B cell (primary cell): ENCODE data around the gene PLEKHG3. TPM values are rescaled to one million over a fixed set of nuclear protein-coding genes. Genes with fewer than 3 reads are reported as not detected.

Experiments used
- ATAC-seq: fragments of 200-7000 bp; cut with Tn5 transposase; one replicate; pipeline ENCODE4 v1.10.0; 2021; ENCODE audit warnings: low read depth, mild to moderate bottlenecking, moderate number of reproducible peaks, moderate library complexity
- CTCF ChIA-PET: fragments of 350-600 bp; sonication (Branson Sonifier 250); formaldehyde crosslinking; loops from one replicate; lab custom pipeline; 2021; ENCODE audit warnings: antibody characterized with exemption, inconsistent platforms; lab: Charles Lee
- POLR2A ChIA-PET: fragments of 350-600 bp; sonication (Branson Sonifier 250); formaldehyde crosslinking; loops from one replicate; lab custom pipeline; 2021; ENCODE audit warnings: antibody characterized with exemption; lab: Charles Lee
- DNase-seq: peaks from one replicate; pipeline ENCODE4 v3.0.0; 2013
- H2AFZ ChIP-seq: 2 replicates; pipeline ENCODE4 v1.6.1; 2012; ENCODE audit warnings: mild to moderate bottlenecking, low read depth, low read length; ENCODE audit not compliant: insufficient read depth, poor library complexity, severe bottlenecking
- H3K27ac ChIP-seq, 2 donors: 1 replicate in 1 of 2; 2 replicates in 1 of 2; pipeline ENCODE4 v1.5.1; 2012 to 2013; ENCODE audit warnings: low read length in 2 of 2, mild to moderate bottlenecking in 2 of 2, moderate library complexity in 1 of 2
- H3K27me3 ChIP-seq, 4 experiments: fragments of 200-600 bp in 1 of 4; sonication (generic) in 1 of 4; replicated peaks in 1 of 4; 1 replicate in 2 of 4; 2 replicates in 2 of 4; pipeline versions ENCODE4 v1.6.1 to v1.7.0; 2013 to 2016; ENCODE audit warnings: low read length in 3 of 4, mild to moderate bottlenecking in 2 of 4, mixed read lengths in 1 of 4, moderate library complexity in 1 of 4; ENCODE audit not compliant: insufficient read depth in 4 of 4, control insufficient read depth in 3 of 4; ENCODE audit errors: control extremely low read depth in 1 of 4
- H3K36me3 ChIP-seq, 2 experiments: replicated peaks in 1 of 2; 1 replicate in 1 of 2; 2 replicates in 1 of 2; pipeline versions ENCODE4 v1.6.1 to v1.7.1; 2013; ENCODE audit warnings: low read length in 1 of 2; ENCODE audit not compliant: insufficient read depth in 2 of 2, control insufficient read depth in 1 of 2; ENCODE audit errors: control extremely low read depth in 1 of 2, extremely low read depth in 1 of 2
- H3K4me1 ChIP-seq, 2 donors: fragments of 200-600 bp in 1 of 2; sonication (generic) in 1 of 2; 1 replicate in 1 of 2; 2 replicates in 1 of 2; pipeline versions ENCODE4 v1.5.1 to v1.6.1; 2013 to 2017; ENCODE audit warnings: low read length in 2 of 2; ENCODE audit not compliant: control insufficient read depth in 2 of 2, insufficient read depth in 2 of 2
- H3K4me2 ChIP-seq: replicated peaks from 2 replicates; pipeline ENCODE3; 2012; ENCODE audit warnings: mild to moderate bottlenecking, low read depth, low read length; ENCODE audit not compliant: poor library complexity, severe bottlenecking
- H3K4me3 ChIP-seq, 5 experiments: fragments of 200-600 bp in 1 of 5; sonication (generic) in 1 of 5; 1 replicate in 3 of 5; 2 replicates in 2 of 5; pipeline versions ENCODE4 v1.5.1 to v1.7.0; 2011 to 2016; ENCODE audit warnings: low read length in 4 of 5, mild to moderate bottlenecking in 4 of 5, low read depth in 2 of 5, control low read depth in 1 of 5, moderate library complexity in 1 of 5; ENCODE audit not compliant: insufficient read depth in 1 of 5; ENCODE audit errors: control extremely low read depth in 1 of 5, extremely low read depth in 1 of 5
- H3K79me2 ChIP-seq: fragments of 200-600 bp; sonication (generic); one replicate; pipeline ENCODE4 v1.6.0; 2016; ENCODE audit warnings: low read length; ENCODE audit not compliant: control insufficient read depth, insufficient read depth
- H3K9ac ChIP-seq: fragments of 200-600 bp; sonication (generic); 2 replicates; pipeline ENCODE4 v1.6.1; 2017; ENCODE audit warnings: mild to moderate bottlenecking, low read length, moderate library complexity
- H3K9me3 ChIP-seq, 3 donors: one replicate each; pipeline versions ENCODE4 v1.6.1 to v1.7.1; 2013; ENCODE audit warnings: low read length in 2 of 3; ENCODE audit not compliant: control insufficient read depth in 2 of 3, insufficient read depth in 1 of 3; ENCODE audit errors: control extremely low read depth in 1 of 3
- H4K20me1 ChIP-seq: 2 replicates; pipeline ENCODE4 v1.6.0; 2012; ENCODE audit warnings: mild to moderate bottlenecking, low read length; ENCODE audit not compliant: insufficient read depth, control insufficient read depth, poor library complexity, severe bottlenecking
- H3K27ac Mint-ChIP-seq: one replicate; pipeline ENCODE4 v1.8.0; 2021; ENCODE audit warnings: mixed read lengths
- H3K27me3 Mint-ChIP-seq: one replicate; pipeline ENCODE4 v1.8.0; 2021; ENCODE audit warnings: mixed read lengths
- H3K4me1 Mint-ChIP-seq: one replicate; pipeline ENCODE4 v1.8.0; 2021; ENCODE audit warnings: mixed read lengths
- H3K4me3 Mint-ChIP-seq: one replicate; pipeline ENCODE4 v1.8.0; 2021; ENCODE audit warnings: mixed read lengths
- H3K9me3 Mint-ChIP-seq: one replicate; pipeline ENCODE4 v1.8.0; 2022; ENCODE audit warnings: mixed read lengths; ENCODE audit not compliant: insufficient read depth
- CTCF ChIP-seq: fragments of 200-600 bp; IDR thresholded peaks from one replicate; pipeline ENCODE4 v1.8.0; 2022; ENCODE audit warnings: antibody characterized with exemption, mild to moderate bottlenecking
- EZH2 ChIP-seq: IDR thresholded peaks from 2 replicates; pipeline ENCODE4 v1.6.1; 2012; ENCODE audit warnings: borderline replicate concordance, low read depth, mild to moderate bottlenecking, moderate library complexity, low read length; ENCODE audit not compliant: insufficient read depth, poor library complexity, severe bottlenecking
- intact Hi-C: fragments of 100-400 bp; cut with micrococcal nuclease; formaldehyde crosslinking; loops from one replicate; pipeline ENCODE4 v1.10.0; 2022
- polyA plus RNA-seq: library from polyadenylated mRNA; depleted of rRNA; stranded (reverse); fragments of >200 nt; gene quantifications from 2 replicates; pipeline ENCODE4 v1.2.3, GENCODE V29; 2012
- total RNA-seq, 2 donors: library from RNA; stranded (reverse); fragments of 120-200 nt in 1 of 2; gene quantifications; 1 replicate in 1 of 2; 2 replicates in 1 of 2; pipeline versions ENCODE4 v1.2.3 to v1.2.4, GENCODE V29; 2013 to 2022

Gene PLEKHG3
- total and polyA plus RNA-seq, 2 donors (not counting 1 experiment from before 2014, with no cell fraction given) = 0.12 to 0.25 TPM

GRCh38 chr14:64713677-64714076 lies 9.5 kb downstream of the PLEKHG3 start:
- H3K4me1 ChIP-seq = peaks cover 11 to 12% of the 10 kb centered on the region in 2 donors

More at GRCh38 chr14:64713677-64714076, 9.5 kb downstream of the PLEKHG3 start:
- H3K9me3 Mint-ChIP-seq = peaks cover 8% of the 10 kb centered on the region
- Histone ChIP-seq H3K4me3 (no peak overlapping the region), H3K9me3 (peaks cover 4 to 20% (median 18%) of the 10 kb centered on the region in 3 donors), H2AFZ (no peak overlapping the region), H3K27me3 (peaks cover 0 to 20% (median 5%) of the 10 kb centered on the region in 4 experiments), H3K36me3 (no peaks in the 10 kb centered on the region), H4K20me1 (no peaks in the 10 kb centered on the region), H3K4me2 (no peak overlapping the region), H3K79me2 (no peaks in the 10 kb centered on the region), H3K27ac (no peak overlapping the region), H3K9ac (no peak overlapping the region)
- ATAC-seq (no peak), DNase-seq (no peak)
- peaks cover 11% of the 10 kb centered on the region for H3K4me1 Mint-ChIP-seq
- TF ChIP-seq EZH2 (no peak), CTCF (no peak)
- intact Hi-C loops = no loop called here
- CTCF ChIA-PET = no interaction called here
- POLR2A ChIA-PET = no interaction called here
- no peak overlapping the region for H3K4me3 Mint-ChIP-seq
- peaks cover 45% of the 10 kb centered on the region for H3K27me3 Mint-ChIP-seq
- H3K27ac Mint-ChIP-seq = no peak overlapping the region
